Activated T-cell treated with anti-CD3 and anti-CD28 coated beads for 48 hours (primary cell): ENCODE results near the gene MEIS2.

Source experiments
- DNase-seq: peaks from one replicate; pipeline ENCODE4 v3.0.0-alpha.2; 2020; ENCODE audit warnings: low read depth

The MEIS2 gene

DNA sequence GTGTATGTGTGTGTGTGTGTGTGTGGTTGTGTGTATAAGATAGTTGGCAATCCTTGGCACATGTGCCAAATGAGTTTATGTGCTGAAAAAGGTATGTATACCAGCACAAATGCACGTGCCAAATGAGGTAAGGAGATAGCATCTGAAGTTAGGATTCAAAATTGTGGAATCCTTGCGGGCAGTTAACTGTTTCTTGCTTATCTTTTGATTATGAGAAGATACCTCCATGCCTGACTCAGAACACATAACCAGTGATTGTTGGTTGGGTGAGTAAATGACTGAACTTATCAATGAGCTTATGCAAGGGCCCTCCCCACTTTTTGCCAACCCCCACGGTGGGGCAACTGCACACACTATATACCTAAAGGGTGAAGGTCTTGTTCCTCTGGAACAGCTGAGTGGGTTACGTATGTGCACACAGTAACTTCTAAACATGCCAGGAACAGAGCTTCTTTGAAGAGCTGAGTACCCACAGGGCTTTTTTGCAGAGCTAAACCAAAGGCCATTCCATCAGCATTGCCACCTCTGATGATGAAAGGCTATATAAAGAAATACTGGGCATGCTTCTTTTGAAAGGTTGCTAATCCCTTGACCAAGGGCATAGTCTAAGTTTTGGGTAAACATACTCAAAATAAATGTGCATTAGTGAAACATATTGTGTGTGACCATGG lies 60.1 kb downstream of the MEIS2 start:
- DNase-seq = no peak

DNA sequence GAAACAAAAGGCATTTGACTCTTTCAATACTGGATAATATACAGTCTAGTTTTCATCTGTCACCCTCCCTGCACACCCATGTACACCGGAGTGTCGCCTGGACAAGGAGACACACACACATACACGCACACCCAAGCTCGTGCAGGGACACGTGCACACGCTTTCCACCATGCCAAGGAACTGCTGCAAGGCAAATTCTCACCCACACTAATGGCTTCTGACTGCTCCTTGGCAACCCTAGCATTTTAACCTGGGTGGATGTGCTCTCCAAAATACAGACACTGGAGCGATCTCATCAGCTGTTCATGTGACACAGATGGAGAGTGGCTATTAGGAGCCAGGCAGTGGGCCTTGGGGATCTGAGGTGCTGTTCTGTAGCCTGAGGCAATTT lies 61.6 kb downstream of the MEIS2 start:
- no peak for DNase-seq

DNA sequence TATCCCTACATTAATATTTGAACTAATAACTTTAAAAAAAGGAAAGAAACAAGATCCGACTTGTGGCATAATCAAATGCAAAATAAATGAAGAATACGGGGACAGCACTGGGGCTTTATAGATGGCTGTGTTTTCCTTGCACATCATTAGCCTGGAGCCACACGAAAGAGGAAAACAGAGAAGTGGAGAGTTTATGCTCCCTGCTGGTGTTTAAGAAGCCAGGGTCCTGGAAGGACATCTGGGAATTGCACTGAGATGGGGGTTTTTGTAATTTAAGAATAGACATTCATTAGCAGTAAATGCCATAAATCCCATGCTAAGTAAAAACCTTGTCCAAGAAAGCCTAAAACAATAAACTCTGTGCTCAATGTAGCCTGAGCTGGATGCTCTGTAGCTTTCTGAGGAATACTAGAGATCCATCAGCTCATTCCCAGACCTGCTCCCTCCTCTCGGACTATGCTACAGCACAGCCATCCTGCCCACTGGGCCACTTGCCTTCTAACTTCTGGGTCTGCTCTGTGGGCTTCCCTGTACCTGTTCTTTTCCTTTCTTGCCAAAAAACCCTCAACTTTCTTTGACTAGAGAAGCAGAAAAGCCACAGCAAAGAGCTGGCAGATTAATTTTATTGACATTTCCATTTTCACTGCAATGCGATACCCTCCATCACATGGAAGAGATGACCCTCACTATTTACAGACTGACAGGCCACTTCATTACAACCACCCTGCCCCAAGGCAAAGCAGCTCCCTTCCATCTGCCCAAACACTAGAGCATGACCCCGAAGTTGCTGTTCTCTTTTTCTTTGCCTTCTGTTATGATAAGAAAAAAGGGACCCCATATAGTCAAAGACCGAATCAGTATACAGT lies 62.3 kb downstream of the MEIS2 start:
- DNase-seq = no peak

GRCh38 chr15:37037071-37037655 lies 63.2 kb downstream of the MEIS2 start:
- no peak for DNase-seq

- no peak for DNase-seq
Measured at GRCh38 chr15:37034835-37035748, 65.3 kb downstream of the MEIS2 start.

- DNase-seq = no peak
Measured at GRCh38 chr15:37034392-37034791, 66.0 kb downstream of the MEIS2 start.

GRCh38 chr15:37032091-37032775 lies 68.1 kb downstream of the MEIS2 start:
- no peak for DNase-seq

GRCh38 chr15:37031198-37031597 lies 69.2 kb downstream of the MEIS2 start:
- no peak for DNase-seq

- DNase-seq = no peak
Measured at GRCh38 chr15:37028625-37029296, 71.6 kb downstream of the MEIS2 start.

DNA sequence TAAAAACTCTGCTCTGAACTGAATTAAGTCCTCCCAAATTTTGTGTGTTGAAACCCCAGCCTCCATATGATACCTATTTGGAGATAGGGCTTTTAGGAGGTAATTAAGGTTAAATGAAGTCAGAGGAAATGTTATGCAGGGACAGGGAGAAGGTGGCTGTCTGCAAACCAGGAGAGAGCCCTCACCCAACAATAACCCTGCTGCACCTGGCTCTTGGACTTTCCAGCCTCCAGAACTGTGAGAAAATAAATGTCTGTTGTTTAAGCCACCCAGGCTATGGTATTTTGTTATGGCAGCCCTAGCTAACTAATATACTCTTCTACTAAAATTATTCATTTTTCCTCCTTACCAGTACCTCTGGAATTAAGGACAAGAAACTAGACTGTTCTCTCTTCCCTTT lies 79.5 kb downstream of the MEIS2 start:
- DNase-seq = no peak

DNA sequence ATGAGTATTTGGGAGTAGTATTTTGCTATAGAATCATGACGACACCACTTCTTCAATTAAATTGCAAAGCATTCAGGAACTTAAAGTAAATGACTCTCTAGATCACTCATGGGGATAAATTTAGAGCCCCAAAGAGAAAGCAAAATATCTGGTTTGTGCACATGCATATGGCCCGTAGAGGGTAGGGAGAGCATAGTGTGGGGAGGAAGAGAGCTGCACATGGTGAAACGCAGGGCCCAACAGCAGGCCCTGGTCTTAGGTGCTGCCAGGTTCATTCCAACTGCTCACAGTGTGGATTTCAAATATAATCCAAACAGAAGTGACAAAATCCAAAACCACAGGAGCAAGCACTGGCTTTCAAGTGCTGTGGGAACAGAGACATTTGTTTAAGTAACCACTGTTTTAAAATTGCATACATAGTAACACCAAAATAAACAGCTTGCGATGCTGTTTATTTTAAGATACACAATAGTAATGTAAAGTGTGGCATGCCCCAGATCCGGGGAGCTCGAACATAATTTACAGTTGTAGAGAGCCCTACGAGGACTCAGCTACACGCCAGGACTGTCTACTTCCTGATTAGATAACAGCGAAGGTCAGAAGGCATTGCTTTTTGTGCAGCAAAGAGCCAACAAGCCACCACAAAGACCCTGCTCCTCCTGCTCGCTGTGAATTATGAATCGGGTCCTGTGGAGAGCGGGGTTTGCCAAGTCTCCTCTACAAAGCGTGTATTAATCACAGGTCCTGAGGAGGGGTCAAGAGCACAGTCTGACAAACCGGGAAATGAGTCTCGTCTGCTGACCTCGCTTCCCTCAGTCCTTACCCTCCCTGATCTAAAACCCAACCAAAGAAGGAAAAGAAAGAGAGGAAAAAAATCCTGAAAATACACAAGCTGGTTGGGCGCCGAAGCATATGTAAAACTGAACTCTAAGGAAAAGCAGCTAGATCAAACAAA lies 80.6 kb downstream of the MEIS2 start:
- DNase-seq = no peak

GRCh38 chr15:37017031-37017625 lies 83.2 kb downstream of the MEIS2 start:
- DNase-seq = no peak

- DNase-seq = no peak
Measured at GRCh38 chr15:37016231-37016630, 84.1 kb downstream of the MEIS2 start.

DNA sequence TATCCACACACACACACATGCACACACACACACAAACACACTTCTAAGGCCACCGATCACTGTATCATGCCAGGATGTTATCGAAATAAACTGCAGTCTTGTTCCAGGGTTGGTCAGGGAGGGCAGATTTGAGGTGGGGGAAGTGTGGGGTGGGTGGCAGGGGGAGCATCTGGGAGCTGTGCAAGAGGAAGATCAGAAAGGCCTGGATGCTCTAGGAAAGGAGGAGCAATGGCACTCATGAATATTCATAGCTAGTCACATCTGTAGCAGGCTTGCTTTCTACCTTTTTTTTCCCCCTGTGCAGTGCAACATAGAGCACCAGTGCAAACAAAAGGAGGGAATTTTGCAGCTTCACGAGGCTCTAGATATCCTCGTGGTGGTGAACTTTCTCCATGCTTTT lies 84.9 kb downstream of the MEIS2 start:
- DNase-seq = no peak

DNA sequence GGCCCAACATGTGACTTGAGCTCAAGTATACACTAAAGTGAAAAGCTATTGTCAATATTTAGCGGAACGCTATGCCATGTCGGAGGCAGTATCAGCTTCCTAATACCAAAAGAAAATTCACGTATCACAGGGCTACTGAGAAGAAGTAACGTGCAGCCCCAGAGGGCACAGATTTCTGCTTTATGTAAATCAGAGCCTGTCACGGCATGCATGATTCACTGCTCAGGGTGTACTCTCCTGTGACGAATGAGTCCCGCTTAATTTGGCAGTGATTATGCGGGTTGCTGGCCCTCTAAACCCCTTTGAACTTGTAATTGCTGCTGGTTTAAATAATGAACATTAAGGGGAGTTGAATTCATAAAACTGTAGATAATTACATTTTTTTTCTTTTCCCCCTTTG lies 85.3 kb downstream of the MEIS2 start:
- no peak for DNase-seq

- no peak for DNase-seq
Measured at GRCh38 chr15:37014566-37014965, 85.8 kb downstream of the MEIS2 start.

DNA sequence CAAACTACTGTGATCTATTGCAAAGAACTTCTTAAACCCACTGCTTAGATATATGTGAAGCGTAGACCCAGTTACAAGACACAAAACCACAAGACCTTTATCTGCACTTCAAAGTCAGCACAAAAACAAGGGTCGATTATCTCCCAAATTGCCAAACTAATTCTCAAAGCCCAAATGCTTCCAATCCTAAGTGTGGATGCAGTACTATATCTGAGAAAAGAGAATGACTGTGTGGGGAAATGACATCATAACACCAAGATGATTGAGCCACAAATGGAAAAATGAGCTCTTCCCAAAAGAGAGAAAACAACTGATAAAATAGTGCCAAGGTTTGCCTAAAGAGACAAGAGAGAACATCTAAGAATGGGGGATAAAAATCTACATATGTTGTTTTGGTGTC lies 86.2 kb downstream of the MEIS2 start:
- DNase-seq = no peak

GRCh38 chr15:37010595-37010994 lies 89.8 kb downstream of the MEIS2 start:
- DNase-seq = no peak

- no peak for DNase-seq
Measured at GRCh38 chr15:37009288-37009687, 91.1 kb downstream of the MEIS2 start.
